Stimulated activated CD8-positive, alpha-beta memory T cell treated with anti-CD3 and anti-CD28 coated beads, Interleukin-15, amount 100 ng/mL, for 24 hours (primary cell): ENCODE results near the gene ADGRG1.
A peak's percentile ranks its signal among the peaks of the same experiment; 100 is the strongest.

Experiments
- DNase-seq: peaks from one replicate; pipeline ENCODE4 v3.0.0-alpha.2; 2020; ENCODE audit warnings: low read depth

Gene ADGRG1

DNA sequence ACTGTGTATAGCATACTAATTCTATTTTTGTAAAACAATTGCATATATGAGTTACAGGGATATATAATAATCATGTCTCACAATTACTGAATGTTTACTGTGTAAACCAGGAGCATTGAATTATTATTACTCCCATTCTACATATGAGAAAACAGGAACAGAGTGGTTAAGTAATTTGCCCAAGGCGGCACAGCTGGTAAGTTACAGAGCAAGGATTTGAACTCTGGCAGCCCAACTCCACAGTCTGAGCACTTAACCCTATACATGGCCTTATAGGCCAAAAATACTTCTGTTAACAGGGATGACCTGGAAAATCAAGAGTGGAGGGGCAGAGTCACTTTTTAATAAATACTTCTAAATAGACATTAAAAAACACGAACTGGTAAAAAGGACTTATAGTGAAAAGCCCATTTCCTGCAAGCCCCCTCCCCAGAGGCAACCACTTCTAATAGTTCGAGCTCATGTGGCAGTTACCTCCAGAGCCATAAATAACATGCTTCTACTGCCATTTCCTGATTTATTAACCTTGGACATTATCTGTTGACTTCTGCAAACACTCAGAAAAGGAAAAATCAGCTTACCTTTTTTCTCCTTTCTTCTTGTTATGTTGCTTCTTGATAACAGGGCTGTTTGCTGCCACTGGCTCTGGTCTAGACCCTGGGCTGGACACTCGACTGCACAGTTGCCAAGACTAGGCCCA is 22.1 kb upstream of the ADGRG1 start:
- no peak for DNase-seq

DNA sequence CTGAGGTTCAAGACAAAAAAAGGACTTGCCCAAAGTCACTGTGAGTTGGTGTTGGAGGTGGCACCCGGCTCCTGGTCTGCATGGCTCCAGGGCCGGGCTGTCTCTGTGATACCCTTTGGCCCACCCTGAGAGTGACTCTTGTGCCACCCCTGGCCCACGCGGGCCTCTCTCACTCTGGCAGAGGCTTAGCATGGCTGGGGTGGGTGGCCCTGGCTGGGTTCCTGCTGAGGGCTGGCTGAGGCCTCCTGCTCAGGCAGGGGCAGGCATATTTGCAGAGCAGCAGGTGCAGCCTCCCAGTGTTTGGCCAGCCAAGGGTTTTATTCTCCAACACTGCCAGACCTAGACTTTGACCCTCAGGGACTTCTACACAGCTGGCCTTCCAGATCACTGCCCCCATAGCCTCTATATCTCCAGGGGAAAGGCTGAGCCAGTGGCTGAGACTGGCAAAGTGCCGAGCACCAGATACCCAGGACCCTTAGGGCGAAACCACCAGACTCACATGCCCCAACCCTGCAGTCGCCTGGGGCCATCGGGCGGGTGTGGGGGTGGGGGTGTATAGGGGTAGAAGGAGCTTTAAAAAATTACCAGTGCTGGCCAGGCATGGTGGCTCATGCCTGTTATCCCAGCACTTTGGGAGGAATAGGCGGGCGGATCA is 21.5 kb upstream of the ADGRG1 start:
- DNase-seq = no peak

DNA sequence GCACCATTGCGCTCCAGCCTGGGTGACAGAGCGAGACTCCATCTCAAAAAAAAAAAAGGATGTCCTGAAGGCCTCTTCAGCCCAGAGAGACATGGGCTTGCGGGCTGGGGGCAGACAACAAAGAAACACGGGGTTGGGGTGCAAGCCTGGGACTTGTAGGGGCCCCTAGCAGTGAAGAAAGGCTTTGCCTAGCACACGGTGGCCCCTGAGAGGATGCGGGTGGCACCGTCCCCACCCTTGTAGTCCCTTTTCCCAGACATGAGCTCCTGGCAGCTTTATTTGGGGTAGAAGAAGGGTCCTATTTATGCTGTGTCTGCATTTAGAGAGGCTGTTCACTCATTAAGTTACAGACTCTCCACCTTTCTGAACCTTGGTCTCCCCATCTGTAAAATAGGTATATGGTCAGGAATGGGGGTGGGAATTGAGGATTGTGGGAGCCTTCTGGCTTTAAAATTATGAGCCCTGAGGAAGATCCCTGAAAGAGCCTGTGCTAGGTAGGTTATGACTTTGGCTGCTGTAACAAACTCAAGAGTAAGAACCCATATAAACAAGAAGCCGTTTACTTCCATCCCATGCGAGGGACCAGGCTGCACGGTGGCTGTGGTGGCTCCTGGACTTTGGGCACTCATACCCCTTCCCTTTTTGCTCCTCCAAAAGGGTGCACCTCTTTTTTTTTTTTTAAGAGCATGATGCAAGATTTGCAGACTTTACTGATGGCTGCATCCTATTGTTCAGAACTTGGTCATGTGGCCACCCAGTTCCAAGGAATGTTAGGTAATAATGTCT is 20.6 kb upstream of the ADGRG1 start:
- no peak for DNase-seq

DNA sequence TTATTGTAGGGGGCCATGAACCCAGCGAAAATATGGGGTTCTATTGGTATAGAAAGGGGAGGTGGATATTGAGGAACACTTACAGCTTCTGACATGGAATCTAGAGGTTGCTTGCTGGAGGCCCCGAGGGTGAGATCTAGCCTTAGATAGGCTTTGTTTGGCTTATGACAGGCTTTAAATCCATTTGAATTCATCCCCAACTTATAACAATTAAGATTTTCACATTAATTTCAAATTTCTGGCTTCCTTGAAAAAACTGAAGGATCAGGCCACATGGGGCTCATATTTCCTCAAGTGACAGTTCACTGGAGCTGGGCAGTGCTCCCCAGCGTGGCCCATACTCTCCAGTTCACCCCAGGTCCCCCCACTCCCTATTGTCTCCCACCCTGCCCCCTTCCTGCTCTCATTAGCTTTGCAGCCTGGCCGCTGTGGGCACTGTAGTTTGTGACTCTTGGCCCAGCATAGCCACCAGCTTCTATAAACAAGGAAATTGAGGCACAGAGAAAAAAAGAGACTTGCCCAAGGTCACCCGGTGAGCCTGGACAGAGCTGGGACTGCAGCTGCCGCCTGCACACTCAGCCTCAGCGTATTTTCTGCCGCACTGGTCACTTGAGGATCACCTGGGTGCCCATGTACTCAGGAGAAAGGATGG is 19.8 kb upstream of the ADGRG1 start:
- no peak for DNase-seq

DNA sequence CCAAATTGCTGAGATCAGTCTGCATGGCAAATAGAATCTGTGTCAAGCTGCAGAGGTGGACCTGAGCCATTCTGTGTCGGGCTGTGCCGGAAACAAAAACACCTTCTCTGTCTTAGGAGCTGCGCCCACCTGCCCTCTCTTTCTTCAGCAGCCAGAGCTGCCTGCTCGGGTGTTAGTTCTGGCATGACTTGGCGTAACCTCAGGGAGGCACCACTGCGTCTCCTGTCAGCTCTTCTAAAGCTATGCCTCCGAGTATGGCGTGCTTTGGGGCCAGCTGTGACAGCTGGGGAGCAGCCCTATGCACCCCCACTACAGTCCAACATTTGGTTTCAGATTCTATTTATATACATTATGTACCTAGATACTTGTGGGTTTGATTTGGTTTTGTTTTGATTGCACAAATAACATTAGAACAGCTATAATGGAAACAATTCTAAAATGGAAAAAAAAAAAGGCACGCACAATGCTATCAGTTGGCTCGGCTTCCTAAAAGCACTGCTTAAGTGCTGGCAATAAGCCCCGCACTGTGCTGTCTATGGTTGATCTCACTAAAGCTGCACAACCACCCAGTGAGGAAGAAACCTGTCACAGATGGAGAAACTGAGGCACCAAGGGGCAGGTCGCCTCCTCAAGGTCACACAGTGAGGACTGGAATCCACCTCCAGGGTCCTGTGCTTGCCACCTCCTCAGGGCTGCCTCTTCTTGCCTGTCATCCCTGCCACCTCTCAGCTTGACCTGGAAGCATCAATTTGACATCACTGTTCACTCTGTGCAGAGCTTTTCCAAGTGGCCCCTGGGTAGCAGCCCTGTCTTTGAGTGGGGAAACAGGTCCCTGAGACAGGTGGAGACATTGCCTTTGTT is 18.7 kb upstream of the ADGRG1 start:
- DNase-seq = peak; percentile 42

DNA sequence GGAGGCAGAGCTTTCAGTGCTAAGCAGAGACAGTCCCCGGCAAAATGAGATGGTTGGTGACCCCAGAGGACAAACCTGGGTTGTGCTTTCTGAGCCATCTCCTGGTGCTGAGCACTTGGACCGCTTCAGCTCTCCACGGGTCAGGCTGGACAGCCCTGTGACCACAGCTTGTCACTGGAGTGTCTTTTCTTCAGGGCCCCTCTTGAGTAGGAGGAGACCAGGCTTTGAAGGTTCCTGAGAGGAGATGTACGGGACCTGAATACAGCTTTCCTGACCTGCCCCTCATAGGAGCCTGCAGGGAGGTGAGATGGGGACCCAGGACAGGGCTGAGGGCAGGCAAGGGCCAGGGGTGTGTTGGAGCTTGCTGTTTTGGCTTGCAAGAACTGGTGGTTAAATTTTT is 17.8 kb upstream of the ADGRG1 start:
- DNase-seq = no peak

DNA sequence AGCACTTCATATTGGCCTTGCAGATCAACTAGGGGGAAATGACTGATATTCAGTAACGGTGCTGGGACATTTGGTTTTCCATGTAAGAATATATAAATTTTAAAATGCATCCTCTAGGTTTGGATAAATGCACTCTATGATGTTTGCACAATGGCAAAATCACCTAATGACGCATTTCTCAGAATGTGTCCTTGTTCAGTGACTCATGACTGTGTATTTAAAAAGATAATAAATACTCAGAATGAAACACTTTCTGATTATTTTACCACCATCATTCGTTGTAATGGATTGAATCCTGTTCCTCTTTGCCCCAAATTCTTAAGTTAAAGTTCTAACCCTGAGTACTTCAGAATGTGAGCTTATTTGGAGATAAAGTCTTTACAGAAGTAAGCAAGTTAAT is 17.2 kb upstream of the ADGRG1 start:
- no peak for DNase-seq

DNA sequence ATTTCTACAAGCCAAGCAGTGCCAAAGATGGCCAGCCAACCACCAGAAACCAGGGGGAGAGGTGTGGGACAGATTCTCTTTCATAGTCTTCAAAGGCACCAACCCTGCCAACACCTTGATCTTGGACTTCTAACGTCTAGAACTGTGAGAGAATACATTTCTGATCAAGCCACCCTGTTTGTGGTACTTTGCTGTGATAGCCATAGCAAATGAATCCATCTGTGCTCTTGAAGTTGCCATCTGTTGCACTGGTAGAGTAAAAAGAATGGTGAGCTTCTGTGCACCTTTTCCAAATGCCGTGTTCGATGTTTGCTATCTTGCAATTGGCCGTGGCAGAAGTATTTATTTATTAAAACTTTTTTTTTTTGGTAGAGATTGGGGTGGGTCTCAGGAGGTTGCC is 16.7 kb upstream of the ADGRG1 start:
- DNase-seq = no peak

DNA sequence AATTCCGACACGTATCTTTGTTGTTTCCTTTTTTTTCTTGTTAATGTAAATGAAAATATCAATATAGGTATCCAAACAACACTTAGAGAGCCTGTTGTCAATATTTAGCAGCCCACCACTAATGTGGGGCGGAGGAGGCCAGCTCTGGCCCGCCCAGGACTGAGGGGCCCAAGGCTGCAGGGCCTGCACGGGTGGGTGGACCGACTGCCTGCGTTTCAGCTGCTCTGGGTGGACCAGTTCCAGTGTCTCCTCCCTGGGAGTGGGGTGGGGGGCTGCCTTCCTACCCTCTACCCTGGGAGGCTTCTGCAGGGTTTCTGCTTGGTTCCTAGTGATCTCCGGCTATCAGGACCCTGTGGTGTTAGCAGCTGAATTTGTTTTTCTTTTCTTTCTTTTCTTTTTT is 15.9 kb upstream of the ADGRG1 start:
- DNase-seq = no peak

DNA sequence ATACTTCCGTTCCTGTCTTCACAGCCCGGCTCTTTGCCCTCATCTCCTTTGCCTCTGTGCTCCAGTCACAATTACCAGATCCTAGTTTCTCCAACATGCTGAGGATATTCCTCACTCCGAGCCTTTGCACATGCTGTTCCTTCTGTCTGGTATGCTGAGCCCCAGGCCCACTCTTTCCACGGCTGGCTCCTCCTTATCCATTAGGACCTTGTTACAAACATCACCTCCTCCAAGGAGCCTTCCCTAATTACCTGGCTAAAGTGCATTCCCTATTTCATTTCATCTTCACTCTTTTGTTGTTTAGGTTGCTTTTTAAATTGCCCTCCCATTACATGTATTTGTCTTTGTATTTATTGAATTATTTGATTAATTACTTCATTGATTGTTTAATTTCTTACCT is 14.9 kb upstream of the ADGRG1 start:
- no peak for DNase-seq

DNA sequence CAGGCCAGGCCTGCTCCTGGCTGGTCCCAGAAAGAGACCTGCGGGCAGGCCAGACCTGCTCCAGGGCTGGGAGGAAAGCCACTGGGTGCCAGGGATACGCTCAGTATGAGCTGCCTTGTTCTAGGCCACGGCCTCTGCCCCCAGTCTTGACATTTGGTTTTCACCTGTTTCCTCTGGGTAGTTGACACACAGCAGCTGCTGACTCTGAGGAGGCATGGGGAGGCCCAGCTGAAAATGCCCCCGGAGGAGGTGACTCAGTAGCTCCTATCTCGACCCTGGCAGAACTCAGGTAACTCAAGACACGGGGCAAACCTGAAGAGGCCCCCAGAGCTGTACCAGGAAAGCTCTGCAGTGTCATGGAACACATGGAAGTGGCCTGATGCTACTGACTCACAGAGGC is 13.9 kb upstream of the ADGRG1 start:
- DNase-seq = no peak

DNA sequence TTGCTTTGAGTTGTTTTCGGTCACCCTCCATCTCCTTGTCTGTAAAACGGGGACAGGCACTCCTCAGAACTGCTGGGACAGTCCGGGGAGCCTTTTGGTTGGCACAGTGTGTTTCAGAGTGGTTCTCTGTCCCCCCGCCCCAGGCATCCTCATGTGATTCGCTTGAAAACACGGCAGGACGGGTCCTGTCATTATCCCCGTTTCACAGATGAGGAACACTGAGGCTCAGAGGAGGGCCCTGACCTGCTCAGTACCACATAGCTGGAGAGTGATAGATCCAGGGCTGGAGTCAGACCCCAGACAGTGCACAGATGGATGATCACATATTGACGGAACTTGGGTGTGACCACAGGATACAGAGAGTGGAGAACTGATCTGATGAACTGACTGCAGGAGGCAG is 13.5 kb upstream of the ADGRG1 start:
- DNase-seq = no peak

DNA sequence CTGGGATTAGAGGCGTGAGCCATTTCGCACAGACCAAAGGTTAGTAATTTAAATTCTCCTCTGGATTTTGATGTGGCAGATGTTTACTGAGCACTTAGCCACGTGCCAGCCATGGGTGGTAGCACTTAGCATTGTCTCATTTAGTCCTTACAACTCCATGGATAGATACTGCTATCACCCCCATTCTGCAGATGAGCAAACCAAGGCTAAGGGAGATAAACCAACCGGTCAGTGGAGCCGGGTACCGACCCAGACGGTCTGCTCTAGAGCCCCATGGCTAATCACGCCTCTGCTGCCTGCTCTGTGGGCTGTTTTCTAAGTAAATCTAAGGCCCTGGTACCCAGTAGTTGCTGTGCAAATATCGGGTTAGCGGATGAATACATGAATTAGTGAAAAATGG is 12.6 kb upstream of the ADGRG1 start:
- DNase-seq = no peak

DNA sequence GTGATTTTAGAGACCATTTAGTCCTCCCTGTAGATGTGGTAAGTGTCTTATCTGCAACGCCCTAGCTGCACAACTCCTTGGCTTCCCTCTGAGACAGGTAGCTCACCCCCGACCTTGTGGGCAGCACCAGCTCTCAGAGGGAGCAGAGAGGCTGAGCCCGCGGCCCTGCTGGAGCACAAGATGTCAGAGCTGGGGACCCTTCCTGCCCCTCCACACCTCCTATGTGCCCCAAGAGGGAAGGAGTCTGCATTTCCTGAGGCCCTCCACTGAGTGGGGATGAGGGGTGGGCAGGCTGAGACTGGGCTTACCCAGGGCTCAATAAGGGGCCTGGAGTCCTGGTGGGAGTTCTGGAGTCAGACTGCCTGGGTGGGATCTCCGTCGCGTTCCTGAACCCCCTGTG is 12.2 kb upstream of the ADGRG1 start:
- DNase-seq = no peak

DNA sequence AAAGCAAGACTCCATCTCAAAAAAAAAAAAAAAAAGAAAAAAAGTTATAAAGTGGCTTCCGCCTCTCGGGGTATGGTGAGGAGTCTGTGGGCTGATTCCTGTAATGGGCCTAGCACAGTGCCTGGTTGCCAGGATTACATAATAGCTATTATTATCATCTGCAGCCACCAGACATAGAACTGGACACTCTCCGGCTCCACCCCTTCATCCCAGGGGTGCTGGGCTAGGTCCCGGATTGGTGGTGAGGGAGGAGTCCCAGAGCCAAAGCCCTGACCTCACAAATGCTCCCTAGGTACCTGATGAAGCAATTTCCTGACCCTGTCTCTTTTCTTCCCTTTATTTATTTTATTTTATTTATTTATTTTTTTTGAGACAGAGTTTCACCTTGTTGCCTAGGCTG is 11.6 kb upstream of the ADGRG1 start:
- no peak for DNase-seq

DNA sequence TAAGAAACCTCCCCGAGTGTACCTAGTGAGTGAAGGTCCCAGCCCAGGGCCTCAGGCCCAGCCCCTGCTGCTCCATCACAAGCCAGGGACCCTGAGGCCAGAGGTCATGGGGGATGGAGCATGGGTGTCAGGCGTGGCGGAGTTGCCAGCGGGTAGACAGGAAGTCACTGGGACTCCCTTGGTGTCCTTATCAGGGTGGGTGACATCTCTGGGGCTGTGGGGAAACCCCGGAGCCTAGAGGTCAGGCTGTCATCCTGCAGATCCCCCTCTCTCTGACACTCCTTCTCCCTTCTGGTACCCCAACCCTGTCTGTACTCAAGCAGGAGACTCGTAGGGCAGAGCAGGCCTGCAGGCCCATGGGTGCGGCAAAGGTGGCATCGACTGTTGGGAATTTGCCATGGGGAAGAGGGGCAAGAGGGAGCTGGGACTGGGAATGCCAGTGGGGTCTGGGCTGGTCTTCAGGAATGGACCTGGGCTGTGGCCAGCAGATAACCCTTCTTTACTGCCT is 10.8 kb upstream of the ADGRG1 start:
- no peak for DNase-seq

DNA sequence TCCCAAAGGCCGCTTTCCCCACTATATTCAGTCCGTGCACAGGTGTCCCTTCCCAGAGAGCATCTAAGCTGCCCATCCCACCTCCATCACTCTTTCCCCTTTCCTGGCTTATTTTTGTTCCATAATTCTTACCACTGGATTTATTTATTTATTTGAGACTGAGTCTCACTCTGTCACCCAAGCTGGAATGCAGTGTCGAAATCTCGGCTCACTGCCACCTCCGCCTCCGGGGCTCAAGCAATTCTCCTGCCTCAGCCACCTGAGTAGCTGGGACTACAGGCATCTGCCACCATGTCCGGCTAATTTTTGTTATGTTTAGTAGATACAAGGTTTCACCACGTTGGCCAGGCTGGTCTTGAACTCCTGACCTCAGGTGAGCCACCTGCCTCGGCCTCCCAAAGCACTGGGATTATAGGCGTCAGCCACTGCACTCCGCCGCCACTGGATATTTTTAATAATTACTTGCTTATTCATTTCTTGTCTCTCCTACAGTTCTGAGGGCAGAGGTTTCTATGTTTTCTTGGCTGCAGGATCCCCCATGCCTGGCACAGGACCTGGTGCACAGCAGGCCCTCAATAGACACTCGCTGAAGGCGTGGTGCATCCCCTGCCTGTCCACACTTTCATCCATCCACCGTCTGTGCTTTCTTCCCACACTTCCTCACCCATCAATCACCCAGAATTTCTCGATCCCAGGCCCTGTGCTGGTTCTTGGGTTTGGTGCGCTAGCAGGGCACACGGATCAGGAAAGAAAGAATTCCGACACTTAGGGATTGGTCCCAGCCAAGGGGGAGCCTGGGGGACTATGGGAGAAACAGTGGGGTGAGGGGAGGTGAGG is 9.9 kb upstream of the ADGRG1 start:
- no peak for DNase-seq

DNA sequence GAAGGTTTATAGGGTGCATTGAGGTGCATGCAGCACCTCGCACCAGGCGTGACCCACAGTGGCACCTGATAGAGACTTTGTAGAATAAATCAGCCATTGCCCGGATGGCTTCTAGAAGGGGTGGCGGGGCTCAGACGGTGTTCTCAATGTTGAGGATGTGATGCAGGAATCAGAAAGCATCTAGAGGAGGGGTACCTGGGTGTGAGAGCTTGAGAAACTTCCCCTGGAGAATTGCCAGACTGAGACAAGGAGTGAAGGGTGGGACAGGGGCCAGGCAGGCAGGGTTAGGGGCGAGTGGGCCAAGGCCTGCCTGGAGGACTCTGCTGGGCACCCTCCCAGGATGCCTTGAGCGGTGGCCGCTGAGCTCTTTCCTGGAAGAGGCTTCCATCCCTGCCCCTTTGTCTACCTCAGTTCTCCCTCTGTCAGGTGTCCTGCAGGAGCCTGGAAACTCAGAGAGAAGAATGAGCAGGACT is 9.3 kb upstream of the ADGRG1 start:
- DNase-seq = no peak

DNA sequence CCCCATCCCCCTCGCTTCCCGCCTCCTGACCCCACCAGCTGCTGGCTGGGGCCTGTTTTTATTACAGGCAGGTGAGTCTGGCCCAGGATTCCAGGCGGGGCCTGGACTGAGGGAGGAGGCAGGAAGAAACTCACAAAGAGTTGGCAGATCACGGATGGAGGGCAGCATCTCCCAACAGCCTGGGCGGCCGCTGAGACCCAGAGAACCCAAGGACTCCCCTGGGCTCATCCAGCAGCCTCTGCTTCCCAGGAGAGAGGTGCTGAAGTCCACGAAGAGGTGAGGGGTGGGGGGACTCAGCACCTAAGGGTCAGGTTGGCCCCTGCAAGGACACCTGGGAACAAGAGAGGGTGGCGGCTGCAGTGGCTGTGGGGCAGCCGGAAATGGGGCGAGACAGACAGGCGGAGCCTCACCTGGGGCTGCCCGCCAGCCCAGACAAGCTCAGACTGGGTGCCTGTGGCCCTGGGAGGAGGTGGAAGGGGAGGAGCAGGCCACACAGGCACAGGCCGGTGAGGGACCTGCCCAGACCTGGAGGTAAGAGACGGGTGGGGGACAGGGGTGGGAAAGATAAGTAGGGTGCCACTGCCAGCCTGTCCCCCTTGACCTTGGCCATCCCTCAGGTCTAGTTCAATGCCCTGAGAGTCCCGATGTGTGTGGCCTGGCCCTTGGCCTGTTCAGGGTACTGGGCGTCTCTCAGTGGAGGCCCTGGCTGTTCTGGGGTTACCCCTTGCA is 8.7 kb upstream of the ADGRG1 start:
- no peak for DNase-seq
